H9 (cell line): ENCODE data around the gene UBE3C. TPM values are rescaled to one million over a fixed set of nuclear protein-coding genes. Genes with fewer than 3 reads are reported as not detected.

Source experiments
- DNase-seq: peaks from one replicate; pipeline ENCODE4 v3.0.0-alpha.2; 2017
- H2AFZ ChIP-seq: one replicate; pipeline ENCODE4 v1.6.1; 2013; ENCODE audit warnings: mild to moderate bottlenecking, low read length, control low read depth, moderate library complexity
- H2AK5ac ChIP-seq: 2 replicates; pipeline ENCODE4 v1.6.1; 2013; ENCODE audit warnings: low read length, control low read depth, mixed read lengths; ENCODE audit not compliant: insufficient read length
- H2BK120ac ChIP-seq: one replicate; pipeline ENCODE4 v1.6.1; 2013; ENCODE audit warnings: low read depth, mild to moderate bottlenecking, low read length, control low read depth, inconsistent platforms; ENCODE audit not compliant: poor library complexity, severe bottlenecking
- H2BK12ac ChIP-seq: 2 replicates; pipeline ENCODE4 v1.6.1; 2013; ENCODE audit warnings: low read length, control low read depth, mixed read lengths, low read depth; ENCODE audit not compliant: insufficient read length
- H2BK15ac ChIP-seq: 2 replicates; pipeline ENCODE4 v1.6.1; 2013; ENCODE audit warnings: low read depth, low read length, control low read depth
- H2BK20ac ChIP-seq: one replicate; pipeline ENCODE4 v1.6.1; 2013; ENCODE audit warnings: low read depth, mild to moderate bottlenecking, low read length, control low read depth, inconsistent platforms; ENCODE audit not compliant: poor library complexity, severe bottlenecking
- H2BK5ac ChIP-seq: 2 replicates; pipeline ENCODE4 v1.6.1; 2013; ENCODE audit warnings: low read length, control low read depth, mixed read lengths; ENCODE audit not compliant: insufficient read length
- H3K14ac ChIP-seq: 2 replicates; pipeline ENCODE4 v1.6.1; 2013; ENCODE audit warnings: low read length, control low read depth; ENCODE audit not compliant: insufficient read depth
- H3K18ac ChIP-seq: 2 replicates; pipeline ENCODE4 v1.6.1; 2013; ENCODE audit warnings: low read depth, mild to moderate bottlenecking, mixed read lengths, low read length, control low read depth; ENCODE audit not compliant: insufficient read length
- H3K23ac ChIP-seq: 2 replicates; pipeline ENCODE4 v1.6.1; 2013; ENCODE audit warnings: low read length, control low read depth, mixed read lengths, low read depth; ENCODE audit not compliant: insufficient read length
- H3K23me2 ChIP-seq: 2 replicates; pipeline ENCODE4 v1.6.1; 2013; ENCODE audit warnings: low read depth, mild to moderate bottlenecking, mixed read lengths, low read length, control low read depth; ENCODE audit not compliant: insufficient read length, poor library complexity, severe bottlenecking
- H3K27ac ChIP-seq: 2 replicates; pipeline ENCODE4 v1.5.1; 2013; ENCODE audit warnings: low read length, control low read depth, mixed read lengths, low read depth; ENCODE audit not compliant: insufficient read length
- H3K27me3 ChIP-seq: 2 replicates; pipeline ENCODE4 v1.6.1; 2013; ENCODE audit warnings: low read length, control low read depth, inconsistent platforms; ENCODE audit not compliant: insufficient read depth
- H3K4ac ChIP-seq: 2 replicates; pipeline ENCODE4 v1.6.1; 2013; ENCODE audit warnings: low read depth, mild to moderate bottlenecking, control low read depth, inconsistent platforms, low read length, moderate library complexity
- H3K4me1 ChIP-seq: 2 replicates; pipeline ENCODE4 v1.6.1; 2013; ENCODE audit warnings: low read length, control low read depth, inconsistent platforms; ENCODE audit not compliant: insufficient read depth
- H3K4me2 ChIP-seq: 2 replicates; pipeline ENCODE4 v1.6.1; 2013; ENCODE audit warnings: low read length, control low read depth, mixed read lengths; ENCODE audit not compliant: insufficient read length, insufficient read depth
- H3K56ac ChIP-seq: 2 replicates; pipeline ENCODE4 v1.6.1; 2013; ENCODE audit warnings: low read depth, mild to moderate bottlenecking, mixed read lengths, low read length, control low read depth; ENCODE audit not compliant: insufficient read length
- H3K79me1 ChIP-seq: 2 replicates; pipeline ENCODE4 v1.6.1; 2013; ENCODE audit warnings: low read depth, mild to moderate bottlenecking, moderate library complexity, low read length, control low read depth, inconsistent platforms; ENCODE audit not compliant: insufficient read depth, poor library complexity, severe bottlenecking
- H3K79me2 ChIP-seq: 2 replicates; pipeline ENCODE4 v1.6.1; 2013; ENCODE audit warnings: low read length, control low read depth, inconsistent platforms; ENCODE audit not compliant: insufficient read depth
- H3K9ac ChIP-seq: 2 replicates; pipeline ENCODE4 v1.6.1; 2013; ENCODE audit warnings: low read length, control low read depth, mixed read lengths; ENCODE audit not compliant: insufficient read length; ENCODE audit errors: extremely low read depth
- H3K9me3 ChIP-seq: one replicate; pipeline ENCODE4 v1.6.1; 2013; ENCODE audit warnings: low read depth, low read length, inconsistent platforms; ENCODE audit not compliant: control insufficient read depth
- H3T11ph ChIP-seq: one replicate; pipeline ENCODE4 v1.6.1; 2013; ENCODE audit warnings: mild to moderate bottlenecking, low read length, control low read depth, inconsistent platforms
- H4K20me1 ChIP-seq: one replicate; pipeline ENCODE4 v1.6.1; 2013; ENCODE audit not compliant: control insufficient read depth, insufficient read length, insufficient read depth
- H4K5ac ChIP-seq: 2 replicates; pipeline ENCODE4 v1.6.1; 2013; ENCODE audit warnings: low read depth, mild to moderate bottlenecking, mixed read lengths, low read length, control low read depth; ENCODE audit not compliant: insufficient read length
- H4K8ac ChIP-seq: replicated peaks from 2 replicates; pipeline ENCODE4 v1.6.1; 2013; ENCODE audit warnings: low read length, control low read depth, mixed read lengths, low read depth; ENCODE audit not compliant: insufficient read length
- H4K91ac ChIP-seq: 2 replicates; pipeline ENCODE4 v1.6.1; 2013; ENCODE audit warnings: low read depth, mild to moderate bottlenecking, moderate library complexity, mixed read lengths, low read length, control low read depth; ENCODE audit not compliant: insufficient read length
- H3K27ac Mint-ChIP-seq, 3 experiments: 2 replicates in 2 of 3; 3 replicates in 1 of 3; pipeline ENCODE4 v1.8.0; 2020 to 2021; ENCODE audit warnings: mixed read lengths in 3 of 3, mild to moderate bottlenecking in 1 of 3, moderate library complexity in 1 of 3
- H3K27me3 Mint-ChIP-seq: 2 replicates; pipeline ENCODE4 v1.8.0; 2021; ENCODE audit warnings: low read depth, mild to moderate bottlenecking, moderate library complexity, mixed read lengths
- H3K36me3 Mint-ChIP-seq, 3 experiments: 2 replicates in 2 of 3; 3 replicates in 1 of 3; pipeline ENCODE4 v1.8.0; 2020 to 2021; ENCODE audit warnings: low read depth in 3 of 3, mixed read lengths in 3 of 3; ENCODE audit not compliant: insufficient read depth in 1 of 3
- H3K4me1 Mint-ChIP-seq, 2 experiments: 2 replicates each; pipeline ENCODE4 v1.8.0; 2020; ENCODE audit warnings: mixed read lengths in 2 of 2
- H3K4me3 Mint-ChIP-seq, 2 experiments: 2 replicates in 1 of 2; 3 replicates in 1 of 2; pipeline ENCODE4 v1.8.0; 2020 to 2021; ENCODE audit warnings: mild to moderate bottlenecking in 2 of 2, mixed read lengths in 2 of 2, moderate library complexity in 1 of 2
- H3K9me3 Mint-ChIP-seq, 2 experiments: 2 replicates in 1 of 2; 3 replicates in 1 of 2; pipeline ENCODE4 v1.8.0; 2020; ENCODE audit warnings: mild to moderate bottlenecking in 2 of 2, mixed read lengths in 2 of 2, moderate library complexity in 1 of 2
- CTCF ChIP-seq: fragments of 200-600 bp; sonication (generic); conservative IDR thresholded peaks from 3 replicates; pipeline ENCODE4 v1.8.0; 2021; ENCODE audit warnings: antibody characterized with exemption, mild to moderate bottlenecking
- WGBS: extraction: QIAGEN DNeasy Blood & Tissue Kit; methylation state at CpG from one replicate; pipeline ENCODE4 v1.1.7; 2013; ENCODE audit warnings: missing lambda C conversion rate, low lambda C conversion rate, mixed read lengths; ENCODE audit not compliant: insufficient read length; ENCODE audit errors: extremely low coverage; 5-methylcytosine and 5-hydroxymethylcytosine counted together
- total RNA-seq: library from RNA; stranded (reverse); gene quantifications from 2 replicates; pipeline ENCODE4 v1.2.1, GENCODE V29; 2021

UBE3C gene
- total RNA-seq, 1 experiment from 2014 or later = 63.3 TPM

- H2BK15ac ChIP-seq = no peak overlapping the region
- no peak overlapping the region for H2BK5ac ChIP-seq
- no peak overlapping the region for H2AFZ ChIP-seq
- no peak overlapping the region for H4K5ac ChIP-seq
- no peaks in the 10 kb centered on the region for H4K20me1 ChIP-seq
- Mint-ChIP-seq H3K4me1 (peaks cover 2 to 13% of the 10 kb centered on the region in 2 experiments; a peak in 3 of 4 replicates), H3K27ac (peak overlapping the region in 1 of 3 experiments; percentile 10; a peak in 3 of 7 replicates), H3K36me3 (peaks cover 5 to 13% (median 10%) of the 10 kb centered on the region in 3 experiments), H3K9me3 (peaks cover 13 to 14% of the 10 kb centered on the region in 2 experiments), H3K4me3 (no peak overlapping the region), H3K27me3 (no peaks in the 10 kb centered on the region; the same call in 1 of the 2 replicates)
- H3K27me3 ChIP-seq = no peaks in the 10 kb centered on the region
- H3K79me2 ChIP-seq = no peaks in the 10 kb centered on the region
- H4K8ac ChIP-seq = no peak overlapping the region
- no peak overlapping the region for H2AK5ac ChIP-seq
- H3K18ac ChIP-seq = no peak overlapping the region
- peaks cover 6% of the 10 kb centered on the region for H3K9me3 ChIP-seq
- H2BK120ac ChIP-seq = no peak overlapping the region
- TF ChIP-seq CTCF = no peak
- H3K4ac ChIP-seq = no peak overlapping the region
- no peak overlapping the region for H4K91ac ChIP-seq
- H3K14ac ChIP-seq = no peak overlapping the region
- WGBS = no CpG with 5 or more reads among the region's 9 CpGs
- no peak overlapping the region for H2BK12ac ChIP-seq
- no peak overlapping the region for H3K9ac ChIP-seq
- H3K27ac ChIP-seq = no peak overlapping the region
- H3K56ac ChIP-seq = no peak overlapping the region
- H3K23ac ChIP-seq = no peak overlapping the region
- H3K79me1 ChIP-seq = no peaks in the 10 kb centered on the region
- DNase-seq = no peak
- H3T11ph ChIP-seq = no peak overlapping the region
- H3K4me2 ChIP-seq = no peak overlapping the region
- no peaks in the 10 kb centered on the region for H3K23me2 ChIP-seq
- H2BK20ac ChIP-seq = no peak overlapping the region
- H3K4me1 ChIP-seq = no peaks in the 10 kb centered on the region
Observed at GRCh38 chr7:157292258-157292657, 153.5 kb downstream of the UBE3C start.
